Kidney glomerular epithelial cell (primary cell): Measurements from ENCODE around the gene PDE1C.
A peak's percentile ranks its signal among the peaks of the same experiment; 100 is the strongest.

ENCODE experiments used
- DNase-seq: peaks from one replicate; lab custom pipeline; 2025; lab: John Stamatoyannopoulos, UW

Gene PDE1C

GRCh38 chr7:31892099-31892829, 177.9 kb downstream of the PDE1C start:
- DNase-seq, result no peak

GRCh38 chr7:31890766-31891165, 179.4 kb downstream of the PDE1C start:
- no peak for DNase-seq

- no peak for DNase-seq
Observed at GRCh38 chr7:31890198-31890597, 180.0 kb downstream of the PDE1C start.

GRCh38 chr7:31887006-31887405, 183.2 kb downstream of the PDE1C start:
- DNase-seq, result peak; percentile 31

- DNase-seq, result no peak
Observed at GRCh38 chr7:31885171-31885570, 185.0 kb downstream of the PDE1C start.

- DNase-seq, result peak; percentile 44
Observed at GRCh38 chr7:31883761-31884164, 186.4 kb downstream of the PDE1C start.

- no peak for DNase-seq
Observed at GRCh38 chr7:31882187-31882586, 188.0 kb downstream of the PDE1C start.

- DNase-seq, result no peak
Observed at GRCh38 chr7:31878875-31879274, 191.3 kb downstream of the PDE1C start.

GRCh38 chr7:31875424-31875823, 194.8 kb downstream of the PDE1C start:
- DNase-seq, result peak; percentile 25

GRCh38 chr7:31874631-31875386, 195.4 kb downstream of the PDE1C start:
- no peak for DNase-seq

- DNase-seq, result no peak
Observed at GRCh38 chr7:31873816-31874597, 196.2 kb downstream of the PDE1C start.

GRCh38 chr7:31872545-31873370, 197.4 kb downstream of the PDE1C start:
- no peak for DNase-seq

- no peak for DNase-seq
Observed at GRCh38 chr7:31864646-31865045, 205.6 kb downstream of the PDE1C start.

- no peak for DNase-seq
Observed at GRCh38 chr7:31860925-31861324, 209.3 kb downstream of the PDE1C start.

GRCh38 chr7:31858055-31858454, 212.2 kb downstream of the PDE1C start:
- DNase-seq, result no peak

- DNase-seq, result no peak
Observed at GRCh38 chr7:31857172-31857571, 213.0 kb downstream of the PDE1C start.

- DNase-seq, result no peak
Observed at GRCh38 chr7:31856337-31856736, 213.9 kb downstream of the PDE1C start.

GRCh38 chr7:31855530-31855929, 214.7 kb downstream of the PDE1C start:
- DNase-seq, result no peak

- DNase-seq, result no peak
Observed at GRCh38 chr7:31853380-31853779, 216.8 kb downstream of the PDE1C start.

GRCh38 chr7:31852462-31852861, 217.7 kb downstream of the PDE1C start:
- no peak for DNase-seq

GRCh38 chr7:31851119-31851518, 219.1 kb downstream of the PDE1C start:
- DNase-seq, result no peak

- DNase-seq, result no peak
Observed at GRCh38 chr7:31850601-31851000, 219.6 kb downstream of the PDE1C start.
